Activated effector memory CD4-positive, alpha-beta T cell treated with Interleukin-2 at 50 U/mL for 16 hours (primary cell): ENCODE data around the gene SPATS1.

Source experiments
- DNase-seq: peaks from one replicate; pipeline ENCODE4 v3.0.0-alpha.2; 2020

Gene SPATS1, protein sequence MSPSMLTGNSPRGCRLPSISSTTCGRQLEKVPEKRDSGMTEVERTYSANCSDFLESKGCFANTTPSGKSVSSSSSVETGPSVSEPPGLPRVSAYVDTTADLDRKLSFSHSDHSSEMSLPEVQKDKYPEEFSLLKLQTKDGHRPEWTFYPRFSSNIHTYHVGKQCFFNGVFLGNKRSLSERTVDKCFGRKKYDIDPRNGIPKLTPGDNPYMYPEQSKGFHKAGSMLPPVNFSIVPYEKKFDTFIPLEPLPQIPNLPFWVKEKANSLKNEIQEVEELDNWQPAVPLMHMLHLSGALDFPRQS

DNA sequence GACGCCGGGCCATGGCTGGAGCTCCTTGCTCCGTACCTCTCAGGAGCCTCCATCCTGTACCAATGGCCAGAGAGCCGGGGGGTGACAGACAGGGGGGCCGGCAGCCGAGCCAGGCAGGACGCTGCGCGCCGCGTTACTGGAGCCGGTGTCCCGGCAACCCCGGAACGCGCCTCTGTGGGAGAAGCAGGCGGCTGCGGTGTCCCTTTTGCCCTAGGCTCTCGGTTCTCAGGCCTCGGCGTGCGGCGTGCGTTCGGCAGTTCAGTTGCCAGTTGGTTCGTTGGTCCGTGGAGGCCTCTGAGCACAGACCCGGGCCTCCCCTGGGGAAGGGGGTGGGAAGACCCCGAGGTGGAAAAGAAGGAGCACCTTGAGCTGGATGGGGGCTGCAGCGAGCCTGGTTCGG, at the start of gene SPATS1:
Gene SPATS1 (plus strand): TSS at position 162 of the 400 bp plus-strand sequence. CDS start 446 bp downstream, outside the sequence.
- DNase-seq: no peak

DNA sequence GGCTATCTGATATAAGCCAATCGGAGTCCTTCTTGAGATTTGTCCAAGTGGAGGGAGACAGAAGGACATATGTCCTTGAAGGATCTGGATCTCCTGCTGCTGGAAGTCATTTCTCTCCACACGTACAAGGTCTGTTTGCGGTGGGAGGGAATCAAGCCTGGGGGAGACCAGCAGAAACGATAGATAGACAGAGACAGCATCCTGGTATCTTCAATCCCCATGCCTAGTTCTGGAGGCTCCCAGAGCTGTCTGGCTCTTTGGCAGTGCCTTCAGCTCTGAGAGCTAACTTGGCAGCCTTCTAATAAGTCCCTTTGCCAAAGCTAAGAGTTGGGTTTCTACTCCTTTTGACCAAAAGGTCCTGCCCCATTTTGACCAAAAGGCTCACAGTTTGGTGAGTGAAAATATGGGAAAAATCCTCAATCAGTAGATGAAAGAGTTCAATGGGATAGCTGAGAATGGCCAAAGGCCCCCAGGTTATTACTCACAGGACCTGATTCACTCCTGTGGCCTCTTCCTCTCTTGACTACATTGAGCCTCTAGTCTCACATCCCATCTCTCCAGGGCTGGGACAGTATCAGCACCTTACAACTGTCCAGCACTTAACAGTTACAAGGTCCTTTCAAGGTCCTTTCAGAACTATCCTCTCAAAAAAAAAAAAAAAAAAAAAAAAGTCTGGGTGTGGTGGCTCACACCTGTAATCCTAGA, 49.6 kb upstream of the SPATS1 start:
- DNase-seq: no peak

DNA sequence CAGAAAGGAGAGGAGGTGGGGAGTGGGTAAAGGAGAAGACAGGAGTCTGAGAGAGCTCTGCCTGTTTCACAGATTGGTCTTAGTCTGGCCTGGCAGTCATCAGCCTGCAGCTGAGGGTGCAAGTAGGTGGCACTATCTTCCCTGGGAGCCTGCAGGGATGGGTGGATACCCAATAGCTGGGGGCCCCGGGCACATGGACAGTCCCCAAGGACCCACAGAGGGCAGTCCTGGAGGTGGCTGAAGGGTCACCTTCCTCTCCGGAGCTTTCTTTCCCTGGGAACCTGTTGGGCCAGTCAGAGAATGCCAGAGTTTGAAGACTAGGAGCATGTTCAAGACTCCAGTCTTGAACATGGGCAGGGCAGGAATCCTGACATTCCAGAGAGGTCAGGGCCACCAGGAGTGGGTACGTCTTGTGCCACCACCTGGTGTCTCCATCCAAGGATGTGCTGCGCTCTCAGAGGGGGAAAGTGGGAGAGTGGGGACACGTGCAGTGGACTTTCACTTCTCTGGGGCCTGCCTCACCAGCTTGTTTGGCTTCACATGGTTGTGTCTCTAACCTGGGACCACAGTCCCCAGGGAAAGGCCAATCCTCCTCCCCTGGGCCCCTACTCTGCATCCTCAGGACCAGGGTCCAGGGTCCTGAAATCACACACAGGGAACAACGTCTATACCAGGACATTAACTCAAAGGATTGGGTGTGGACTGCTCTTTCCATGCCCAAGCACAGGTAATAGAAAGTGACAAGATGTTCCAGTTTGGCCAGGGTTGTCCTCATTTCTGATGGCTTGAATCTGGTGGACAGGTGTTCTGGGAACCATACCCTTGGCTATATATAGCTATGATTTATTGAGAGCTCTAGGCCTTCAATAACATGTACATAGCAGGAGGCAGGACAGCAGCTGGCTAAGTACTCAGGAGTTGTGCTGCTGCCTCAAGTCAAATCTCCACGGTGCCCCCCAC, 47.3 kb upstream of the SPATS1 start:
- DNase-seq: no peak

DNA sequence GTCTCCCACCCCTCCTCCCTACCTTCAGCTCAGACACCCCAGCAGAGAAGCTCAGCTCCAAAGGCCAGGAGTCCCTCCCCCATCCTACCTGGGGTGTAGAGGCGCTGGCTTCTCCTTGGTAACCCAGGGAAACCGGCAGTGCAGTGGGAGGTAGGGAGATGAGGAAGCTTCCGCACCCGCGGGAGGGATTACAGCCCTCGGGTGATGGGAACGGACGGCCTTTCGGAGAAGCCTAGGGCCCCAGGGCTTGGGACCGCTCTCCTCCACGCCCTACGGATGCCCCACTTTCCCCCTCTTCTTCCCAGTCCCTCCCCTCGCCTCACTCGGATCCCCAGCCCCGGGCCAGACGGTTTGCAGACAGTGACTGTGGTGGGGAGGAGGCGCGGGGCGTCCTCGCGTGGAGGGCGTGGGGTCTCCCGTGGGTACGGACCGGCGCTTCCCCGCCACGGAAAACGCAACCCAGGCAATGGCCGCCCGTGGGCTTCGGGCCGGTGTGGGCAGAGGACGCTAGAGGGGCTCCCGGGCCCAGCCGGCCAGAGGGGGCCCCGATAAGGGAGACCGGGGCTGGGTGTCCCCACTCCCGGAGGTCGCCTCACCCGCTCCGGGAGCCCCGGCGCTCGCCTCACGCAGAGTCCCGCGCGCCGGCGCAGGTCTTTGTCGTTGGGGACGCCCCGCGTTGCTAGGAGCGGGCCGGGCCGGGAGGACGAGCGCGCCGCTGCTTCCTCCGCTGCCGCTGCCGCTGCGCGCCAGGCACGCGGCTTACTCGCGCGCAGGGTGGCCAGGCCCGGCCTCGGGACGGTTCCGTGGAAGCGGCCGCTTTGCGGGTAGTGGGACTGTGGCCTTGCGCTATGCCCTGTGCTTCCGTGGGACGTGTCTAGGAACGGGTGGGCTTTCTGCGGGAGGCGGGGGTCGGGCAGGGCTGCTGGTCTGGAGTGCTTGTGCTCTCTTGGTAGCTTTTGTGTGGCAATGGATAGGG, 45.1 kb upstream of the SPATS1 start:
- peak; percentile 13 for DNase-seq

DNA sequence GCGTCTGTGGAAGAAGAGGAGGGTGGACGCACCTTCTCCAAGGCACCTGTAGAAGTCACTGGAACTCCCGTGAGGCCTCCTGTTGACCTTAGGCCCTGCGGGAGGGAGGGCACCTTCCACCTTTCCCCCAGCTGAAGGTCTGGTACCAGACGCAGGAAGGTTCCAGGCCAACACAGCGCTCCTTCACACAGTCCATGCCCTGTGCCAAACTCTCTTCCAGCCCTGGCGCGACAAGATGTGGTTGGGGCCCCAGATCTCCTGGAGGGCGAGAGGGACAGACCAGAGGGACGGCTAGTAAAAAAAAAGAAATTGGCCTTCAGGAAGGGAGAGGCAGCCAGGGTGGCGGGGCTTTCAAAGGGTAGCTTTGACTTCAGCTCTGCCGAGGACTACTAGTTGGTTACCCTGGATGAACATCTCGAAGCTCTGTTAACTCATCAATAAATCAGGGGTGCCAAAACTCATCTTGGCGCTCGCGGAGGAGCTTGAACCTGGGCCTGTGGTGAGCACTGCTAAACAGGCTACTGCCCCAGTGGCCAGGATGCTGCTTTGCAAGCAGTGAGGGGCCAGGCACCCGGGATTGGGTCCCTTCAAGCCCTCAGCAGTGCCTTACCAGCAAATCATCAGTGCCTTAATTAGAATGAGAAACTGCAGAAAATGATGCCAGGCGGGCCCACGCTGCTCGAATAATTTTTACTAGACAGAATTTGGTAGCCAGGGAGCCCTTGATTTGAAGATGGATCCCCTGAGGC, 44.2 kb upstream of the SPATS1 start:
- no peak for DNase-seq

DNA sequence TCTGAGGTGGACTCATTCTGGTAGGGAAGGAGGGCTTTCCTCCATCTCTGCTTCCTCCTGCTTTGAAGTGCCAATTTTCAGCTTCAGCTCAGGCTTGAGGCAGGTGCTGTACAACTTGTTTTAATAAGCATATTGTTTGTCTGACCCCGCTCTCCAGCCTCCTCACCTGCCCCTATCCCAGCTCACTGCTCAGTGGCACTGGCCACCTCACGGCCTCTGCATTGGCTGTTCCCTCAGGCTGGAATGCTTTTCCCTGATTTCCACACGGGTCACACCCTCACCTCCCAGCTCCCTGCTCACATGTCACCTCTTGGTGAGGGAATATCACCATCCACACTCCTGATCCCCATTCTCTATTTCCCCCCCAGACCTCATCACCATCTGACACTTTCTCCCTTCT, 43.6 kb upstream of the SPATS1 start:
- no peak for DNase-seq

DNA sequence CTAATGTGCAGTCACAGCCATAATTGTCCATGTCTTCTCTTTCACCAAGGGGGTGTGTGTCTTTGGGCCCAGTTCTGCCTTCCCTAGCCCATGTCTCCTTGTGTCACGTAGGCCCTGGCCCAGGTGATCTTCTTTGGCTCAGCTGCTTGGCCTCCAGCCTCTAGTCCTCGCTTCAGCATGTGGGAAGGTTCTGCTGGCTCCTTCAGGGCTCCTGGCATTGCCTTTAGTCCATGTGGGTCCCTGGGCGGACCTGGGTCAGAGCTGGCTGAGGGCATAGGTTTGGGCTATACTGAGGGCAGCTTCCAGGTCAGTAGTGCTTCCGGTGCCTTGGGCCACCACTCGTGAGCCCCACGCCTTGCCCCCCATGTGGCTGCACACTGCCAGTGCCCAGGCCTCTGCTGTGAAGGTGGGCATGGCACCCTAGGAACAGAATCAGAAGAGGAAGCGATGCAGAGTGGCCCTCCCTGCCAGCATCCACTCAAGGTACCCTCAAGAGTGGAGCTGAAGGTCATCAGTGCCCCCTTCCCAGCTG, 42.1 kb upstream of the SPATS1 start:
- DNase-seq: no peak

DNA sequence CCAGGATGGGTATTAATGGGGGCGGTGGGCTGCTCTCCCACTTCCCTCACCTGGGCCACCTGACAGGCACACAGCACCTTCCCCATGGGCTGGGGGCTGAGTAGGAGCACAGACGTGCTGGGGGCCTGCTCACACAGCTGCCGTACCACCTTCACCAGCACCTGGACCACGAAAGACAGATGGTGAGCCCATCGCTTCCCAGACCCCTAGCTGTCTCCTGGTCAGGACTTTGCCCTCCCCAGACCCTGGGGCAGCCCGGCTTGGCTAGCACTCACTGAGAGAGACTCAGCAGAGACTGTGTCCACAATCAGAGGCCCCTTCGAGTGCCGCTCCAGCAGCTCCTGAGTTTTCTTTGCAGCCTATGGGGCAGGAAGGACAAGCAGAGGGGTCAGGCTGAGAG, 41.3 kb upstream of the SPATS1 start:
- no peak for DNase-seq

DNA sequence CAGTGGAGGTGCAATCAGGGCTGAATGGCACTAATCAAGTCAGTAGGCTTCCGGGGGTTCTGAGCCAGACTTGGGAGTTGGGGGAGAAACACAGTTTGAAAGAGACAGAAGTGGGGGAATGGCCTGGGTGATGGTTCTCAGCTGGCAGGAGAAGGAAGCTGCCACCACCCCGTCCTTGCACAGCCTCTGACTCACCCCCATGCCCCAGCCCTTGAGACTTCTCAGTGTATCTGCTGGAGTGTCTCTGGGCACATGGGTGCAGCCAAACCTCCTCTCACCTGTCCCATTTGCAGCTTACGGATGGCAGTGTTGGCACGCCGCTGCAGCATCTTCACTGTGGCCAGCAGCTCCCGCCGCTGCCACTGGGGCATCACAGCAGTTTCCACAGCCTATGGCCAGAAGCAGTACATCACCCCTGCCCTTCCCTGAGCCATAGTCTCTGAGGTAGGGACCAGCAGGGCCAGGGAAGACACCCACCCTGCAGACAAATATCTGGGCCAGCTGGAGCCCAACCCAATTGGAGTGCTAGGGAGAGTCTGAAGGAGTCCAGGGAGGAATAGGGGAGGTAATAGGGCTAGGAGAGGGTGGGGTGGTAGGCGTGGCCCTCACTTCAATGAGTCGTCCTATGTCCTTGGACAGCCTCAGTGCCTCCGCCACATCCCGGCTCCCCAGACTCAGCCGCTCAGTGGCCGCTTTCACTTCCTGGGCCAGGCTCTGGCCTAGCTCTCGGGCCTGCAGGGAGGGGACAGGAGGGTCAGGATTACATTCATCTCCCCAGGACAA, 40.5 kb upstream of the SPATS1 start:
- DNase-seq: no peak

DNA sequence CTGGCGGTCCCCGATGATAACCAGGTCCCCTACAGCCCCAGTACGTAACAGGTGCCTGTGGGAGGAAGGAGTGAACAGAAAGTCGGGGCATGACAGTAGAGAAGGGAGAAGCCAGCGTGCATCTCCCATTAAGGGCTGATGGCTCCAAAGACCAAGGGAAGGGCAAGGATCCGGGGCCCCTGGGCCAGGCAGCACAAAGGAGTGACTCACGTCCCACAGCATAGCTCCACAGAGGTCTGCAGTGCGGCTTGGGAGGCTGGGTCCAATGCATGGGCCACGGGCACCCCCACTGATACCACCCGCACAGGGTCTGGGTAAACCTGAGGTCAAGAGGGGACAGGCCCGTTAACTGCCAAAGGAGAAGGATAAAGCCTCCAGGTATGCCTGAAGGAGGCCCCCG, 39.6 kb upstream of the SPATS1 start:
- no peak for DNase-seq

DNA sequence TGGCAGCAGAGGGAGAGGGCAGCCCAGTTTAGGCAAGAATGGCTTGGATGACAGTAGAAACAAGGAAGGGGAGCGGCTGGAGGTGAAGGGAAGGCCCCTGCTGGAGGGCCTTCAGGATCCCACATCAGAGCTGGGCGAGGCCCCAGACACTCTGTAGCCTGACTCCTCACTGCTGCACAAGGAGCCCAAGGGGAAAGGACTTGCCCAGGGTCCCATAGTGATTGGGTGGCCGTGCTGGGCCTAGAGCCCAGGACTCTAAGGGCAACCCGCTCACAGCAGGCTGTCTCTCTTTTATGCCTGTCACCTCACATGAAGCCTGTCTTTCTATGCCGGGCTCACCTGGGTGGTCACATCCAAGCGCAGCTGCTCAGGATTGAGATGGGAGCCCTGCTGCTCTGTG, 38.6 kb upstream of the SPATS1 start:
- DNase-seq: no peak

DNA sequence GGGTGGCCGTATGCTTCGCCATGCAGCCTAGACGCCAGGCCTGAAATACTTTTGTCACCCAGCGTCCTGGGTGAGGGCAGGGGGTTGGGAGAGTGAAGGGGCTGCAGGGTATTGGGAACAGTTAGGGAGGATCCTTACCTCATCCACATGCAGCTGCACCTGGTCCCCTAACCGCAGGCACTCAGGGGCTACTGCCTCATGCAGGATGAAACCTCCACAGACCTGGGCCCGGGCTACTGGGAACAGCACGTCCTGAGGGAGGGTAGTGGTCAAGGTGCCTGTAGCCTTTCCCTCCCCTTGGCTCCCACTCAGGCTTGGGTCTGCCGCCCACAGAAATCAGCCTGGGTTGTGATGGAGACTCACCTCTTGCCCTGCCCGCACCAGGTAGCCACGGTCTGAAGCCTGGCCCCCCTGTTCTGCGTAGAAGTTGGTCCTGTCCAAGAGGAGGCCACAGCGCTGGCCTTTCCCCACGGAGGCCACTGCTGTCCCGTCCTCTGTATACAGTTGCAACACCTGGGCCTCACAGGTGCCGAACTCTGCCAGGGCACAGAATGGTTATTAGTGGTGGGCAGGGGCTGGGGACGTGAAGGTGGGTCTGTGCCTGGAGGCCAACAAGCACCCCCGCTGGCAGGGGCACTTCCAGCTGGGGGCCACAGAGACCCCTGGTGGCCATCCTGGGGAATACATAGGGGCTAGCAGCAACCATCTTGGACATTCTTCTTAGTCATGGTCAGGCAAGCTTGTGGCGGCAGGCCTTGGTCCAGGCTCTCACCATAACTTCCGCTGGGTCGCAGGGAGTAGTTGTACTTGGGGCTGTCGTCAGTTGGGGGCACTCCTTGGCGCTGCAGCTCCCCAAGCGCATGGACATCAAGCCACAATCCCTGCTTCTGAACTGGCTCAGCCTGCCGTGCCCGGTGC, 37.9 kb upstream of the SPATS1 start:
- peak; percentile 15 for DNase-seq

DNA sequence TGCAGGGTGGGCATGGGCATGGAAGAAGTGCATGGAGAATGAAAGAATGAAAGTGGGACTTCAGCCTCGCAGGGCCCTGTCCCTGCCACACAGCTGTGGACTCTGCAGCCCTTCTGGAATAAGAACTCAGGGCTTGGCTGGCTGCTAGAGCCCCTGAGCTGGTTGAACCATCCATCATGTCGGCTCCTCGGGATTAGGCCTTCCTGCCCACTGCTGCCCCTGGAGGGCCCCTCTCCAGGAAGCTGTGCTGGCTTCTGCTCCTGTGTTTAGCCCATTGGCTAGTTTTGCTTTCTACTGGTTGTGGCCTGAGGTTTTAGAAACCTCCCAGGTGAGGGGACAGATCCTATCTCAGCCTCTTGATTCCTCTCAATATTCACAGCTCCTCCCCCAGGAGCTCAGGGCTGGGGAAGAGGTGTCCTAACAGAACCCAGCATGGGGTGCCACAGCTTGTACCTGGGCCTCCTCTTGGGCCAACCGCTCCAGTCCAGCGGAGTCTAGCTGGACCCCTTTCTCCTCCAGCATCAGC, 37.2 kb upstream of the SPATS1 start:
- no peak for DNase-seq

DNA sequence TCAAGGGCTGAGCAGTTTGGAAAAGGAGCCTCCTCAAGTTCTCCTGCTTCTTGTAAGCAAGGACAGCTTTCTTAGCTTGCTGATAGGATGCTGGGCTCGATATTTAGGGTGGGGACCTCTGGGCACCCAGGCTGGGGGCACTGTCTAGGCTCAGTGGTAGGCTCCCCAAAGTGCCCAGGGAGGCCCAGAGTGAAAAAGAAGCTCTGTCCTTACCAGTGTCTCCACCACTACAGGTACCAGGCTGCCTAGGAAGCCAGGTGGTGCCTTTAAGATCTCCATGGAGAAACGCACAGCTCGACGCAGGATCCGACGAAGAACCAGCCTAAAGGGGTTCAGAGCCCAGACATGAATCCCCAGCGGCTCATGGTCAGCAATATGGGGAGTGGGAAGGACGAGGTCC, 35.7 kb upstream of the SPATS1 start:
- DNase-seq: no peak

DNA sequence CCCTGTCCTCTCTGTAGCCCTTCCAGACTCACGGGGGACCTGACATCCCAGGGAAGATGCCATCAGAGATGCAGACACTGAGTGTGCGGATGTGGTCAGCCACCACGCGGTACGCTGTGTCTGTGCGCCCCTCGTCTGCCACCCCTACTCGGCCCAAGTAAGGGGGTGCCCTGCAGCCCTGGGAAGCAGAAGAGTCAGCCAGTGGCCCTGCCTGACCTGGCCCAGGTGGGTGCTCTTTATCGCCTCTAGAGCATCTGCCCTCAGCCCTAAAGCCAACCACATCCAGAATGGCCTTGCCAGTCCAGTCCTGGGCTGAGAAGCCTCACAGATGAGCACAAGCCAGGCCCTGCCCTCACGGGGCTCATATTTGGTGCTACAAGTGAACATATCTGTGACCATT, 35.2 kb upstream of the SPATS1 start:
- no peak for DNase-seq

DNA sequence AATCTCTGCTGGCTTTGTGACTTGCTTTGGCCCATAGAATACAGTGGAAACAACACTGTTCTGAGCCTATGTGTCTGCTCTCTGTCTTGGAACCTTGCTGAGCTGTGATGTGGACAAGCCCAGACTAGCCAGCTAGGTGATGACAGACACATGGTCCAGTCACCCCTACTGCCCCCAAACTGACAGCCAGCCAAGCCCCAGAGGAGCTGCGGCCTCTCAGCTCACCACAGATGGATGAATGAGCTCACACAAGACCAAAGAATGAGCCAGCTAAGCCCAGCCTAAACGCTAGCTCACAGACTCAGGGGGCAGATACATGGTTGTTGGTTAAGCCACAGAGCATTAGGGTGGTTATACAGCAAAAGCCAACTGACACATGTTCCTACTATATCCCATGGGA, 33.4 kb upstream of the SPATS1 start:
- no peak for DNase-seq

DNA sequence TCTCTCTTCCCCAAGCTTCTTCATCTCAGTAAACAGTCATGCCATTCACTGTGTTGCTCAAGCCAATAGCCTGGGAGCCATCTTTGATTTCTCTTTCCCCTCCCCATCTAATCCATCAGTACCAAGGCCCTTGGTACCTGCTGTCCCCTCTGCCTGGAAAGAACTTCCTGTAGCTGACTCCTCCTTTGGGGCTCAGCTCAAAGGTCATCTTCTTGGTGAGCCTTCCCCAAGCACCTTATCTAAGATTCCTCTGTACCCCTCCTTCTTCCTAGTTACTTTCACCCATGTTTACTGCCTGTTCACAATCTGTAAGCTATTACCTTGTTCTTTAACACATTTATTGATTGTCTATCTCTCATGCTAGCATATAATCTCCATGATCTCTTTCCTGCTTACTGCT, 32.8 kb upstream of the SPATS1 start:
- DNase-seq: no peak

DNA sequence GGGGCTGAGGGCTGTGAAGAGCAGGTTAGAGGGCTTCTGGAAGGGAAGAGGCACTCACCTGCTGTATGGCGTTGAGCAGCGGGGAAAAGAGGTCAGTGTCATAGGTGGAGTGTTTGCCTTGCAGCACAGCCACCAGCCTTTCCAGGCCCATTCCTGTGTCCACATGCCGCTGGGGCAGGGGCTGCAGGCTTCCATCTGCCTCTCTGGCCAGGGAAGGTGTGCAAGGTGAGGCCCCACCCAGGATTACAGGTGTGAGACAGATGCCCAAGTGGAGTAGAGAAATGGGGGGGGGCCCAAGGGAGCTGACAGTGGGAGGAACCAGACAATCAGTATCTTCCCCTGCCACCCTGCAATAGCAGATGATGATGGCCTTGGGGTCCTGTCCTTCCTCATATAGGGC, 32.2 kb upstream of the SPATS1 start:
- no peak for DNase-seq

DNA sequence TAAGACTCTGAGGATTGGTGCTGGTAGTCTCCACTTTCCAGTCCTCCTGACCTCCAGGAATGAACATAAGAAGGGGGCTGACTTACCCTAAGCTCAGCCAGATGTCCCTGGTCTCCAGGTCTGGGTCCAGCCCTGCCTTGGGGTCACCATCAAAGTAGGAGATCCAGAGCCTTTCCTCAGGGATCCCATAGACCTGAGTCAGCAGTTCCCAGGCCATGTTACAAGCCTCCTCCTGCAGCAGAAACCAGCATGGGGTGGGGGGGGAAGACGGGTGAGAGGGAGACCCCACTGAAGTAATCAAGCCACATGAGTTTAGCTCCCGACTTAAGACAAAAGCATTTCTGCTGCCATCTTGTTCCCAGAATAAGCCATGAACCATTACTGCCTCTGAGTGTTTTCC, 31.1 kb upstream of the SPATS1 start:
- DNase-seq: no peak
